Choroid plexus epithelial cell (primary cell): Measurements from ENCODE around the gene OR1A2.
"Not testable (repeated sequence)": the region's sequence is repeated elsewhere in the genome, so short reads cannot be mapped to it uniquely, and the experiment has no call there.

Experiments used
- DNase-seq: peaks from one replicate; pipeline ENCODE4 v3.0.0-alpha.2; 2010; ENCODE audit warnings: low read depth
- H3K4me3 ChIP-seq: 2 replicates; pipeline ENCODE4 v1.5.1; 2011; ENCODE audit warnings: low read depth, mild to moderate bottlenecking, control low read depth, low read length, moderate library complexity
- CTCF ChIP-seq: conservative IDR thresholded peaks from 2 replicates; pipeline ENCODE4 v1.5.1; 2011; ENCODE audit warnings: low read depth, mild to moderate bottlenecking, control low read depth, inconsistent platforms, low read length, moderate library complexity

Gene OR1A2

GRCh38 chr17:3213587-3213986 lies 16.3 kb downstream of the OR1A2 start:
- DNase-seq: no peak
- no peak for TF ChIP-seq CTCF
- H3K4me3 ChIP-seq: no peak overlapping the region

GRCh38 chr17:3219978-3220377 lies 22.7 kb downstream of the OR1A2 start:
- not testable (repeated sequence) for DNase-seq, H3K4me3 ChIP-seq

GRCh38 chr17:3221850-3222249 lies 24.5 kb downstream of the OR1A2 start:
- DNase-seq: no peak
- H3K4me3 ChIP-seq: no peak overlapping the region
- TF ChIP-seq CTCF: no peak

- no peak for TF ChIP-seq CTCF
- no peak overlapping the region for H3K4me3 ChIP-seq
- no peak for DNase-seq
These were observed 25.2 kb downstream of the OR1A2 start for GRCh38 chr17:3222505-3222904.

GRCh38 chr17:3224721-3225352 lies 27.5 kb downstream of the OR1A2 start:
- DNase-seq, H3K4me3 ChIP-seq: not testable (repeated sequence)

- DNase-seq, H3K4me3 ChIP-seq: not testable (repeated sequence)
These were observed 35.0 kb downstream of the OR1A2 start for GRCh38 chr17:3232300-3232699.

- not testable (repeated sequence) for DNase-seq, H3K4me3 ChIP-seq
These were observed 41.4 kb downstream of the OR1A2 start for GRCh38 chr17:3238685-3239084.

GRCh38 chr17:3241044-3241443 lies 43.7 kb downstream of the OR1A2 start:
- not testable (repeated sequence) for H3K4me3 ChIP-seq, DNase-seq

- H3K4me3 ChIP-seq, DNase-seq: not testable (repeated sequence)
These were observed 47.5 kb downstream of the OR1A2 start for GRCh38 chr17:3244841-3245240.
